ENCODE measurements around the gene IL11RA.
A peak's percentile ranks its signal among the peaks of the same experiment; 100 is the strongest.

IL11RA gene

GRCh38 chr9:34647084-34647403 is 4.9 kb upstream of the IL11RA start:
- Histone ChIP-seq H3K9ac (ENCODE audit: low read length) (peak overlapping the region; percentile 92), H3K9me3 (ENCODE audit: control insufficient read depth, low read length) (no peaks in the 10 kb centered on the region), H3K4me1 (ENCODE audit: control insufficient read depth, insufficient read depth, low read length) (peaks cover 45% of the 10 kb centered on the region), H3K36me3 (ENCODE audit: control insufficient read depth, insufficient read depth, low read length, severe bottlenecking) (peaks cover 15% of the 10 kb centered on the region), H3K27me3 (replicated peaks; ENCODE audit: control insufficient read depth, insufficient read depth, low read length) (no peaks in the 10 kb centered on the region), H3K4me3 (ENCODE audit: low read length) (peak overlapping the region; percentile 88)
- DNase-seq (ENCODE audit: low read depth) = no peak

GRCh38 chr9:34647651-34648050 is 4.3 kb upstream of the IL11RA start:
- no peak for DNase-seq (ENCODE audit: low read depth)
- Histone ChIP-seq H3K9ac (ENCODE audit: low read length) (peak overlapping the region; percentile 92), H3K36me3 (ENCODE audit: control insufficient read depth, insufficient read depth, low read length, severe bottlenecking) (peaks cover 15% of the 10 kb centered on the region), H3K4me1 (ENCODE audit: control insufficient read depth, insufficient read depth, low read length) (peaks cover 51% of the 10 kb centered on the region), H3K4me3 (ENCODE audit: low read length) (peak overlapping the region; percentile 88), H3K9me3 (ENCODE audit: control insufficient read depth, low read length) (no peaks in the 10 kb centered on the region), H3K27me3 (replicated peaks; ENCODE audit: control insufficient read depth, insufficient read depth, low read length) (no peaks in the 10 kb centered on the region)

- peaks cover 62% of the 10 kb centered on the region for H3K4me1 ChIP-seq (ENCODE audit: control insufficient read depth, insufficient read depth, low read length)
- H3K9ac ChIP-seq (ENCODE audit: low read length) = no peak overlapping the region
- no peak for DNase-seq (ENCODE audit: low read depth)
Measured at GRCh38 chr9:34648673-34649072, 3.3 kb upstream of the IL11RA start.

GRCh38 chr9:34650816-34651215 is 1.2 kb upstream of the IL11RA start:
- Histone ChIP-seq H3K4me3 (ENCODE audit: low read length) (peak overlapping the region; percentile 81), H3K9ac (ENCODE audit: low read length) (no peak overlapping the region), H3K4me1 (ENCODE audit: control insufficient read depth, insufficient read depth, low read length) (peaks cover 70% of the 10 kb centered on the region), H3K27me3 (replicated peaks; ENCODE audit: control insufficient read depth, insufficient read depth, low read length) (no peaks in the 10 kb centered on the region), H3K9me3 (ENCODE audit: control insufficient read depth, low read length) (no peaks in the 10 kb centered on the region), H3K36me3 (ENCODE audit: control insufficient read depth, insufficient read depth, low read length, severe bottlenecking) (peaks cover 15% of the 10 kb centered on the region)
- DNase-seq (ENCODE audit: low read depth) = peak; percentile 20

More at GRCh38 chr9:34648673-34649072, 3.3 kb upstream of the IL11RA start:
- Histone ChIP-seq H3K4me3 (ENCODE audit: low read length) (no peak overlapping the region), H3K27me3 (replicated peaks; ENCODE audit: control insufficient read depth, insufficient read depth, low read length) (no peaks in the 10 kb centered on the region), H3K36me3 (ENCODE audit: control insufficient read depth, insufficient read depth, low read length, severe bottlenecking) (peaks cover 15% of the 10 kb centered on the region), H3K9me3 (ENCODE audit: control insufficient read depth, low read length) (no peaks in the 10 kb centered on the region)

GRCh38 chr9:34651321-34651720 is 664 bp upstream of the IL11RA start:
- peaks cover 15% of the 10 kb centered on the region for H3K36me3 ChIP-seq (ENCODE audit: control insufficient read depth, insufficient read depth, low read length, severe bottlenecking)
- peak; percentile 52 for DNase-seq (ENCODE audit: low read depth)
- H3K4me3 ChIP-seq (ENCODE audit: low read length) = peak overlapping the region; percentile 81
- peak overlapping the region; percentile 85 for H3K9ac ChIP-seq (ENCODE audit: low read length)
- H3K4me1 ChIP-seq (ENCODE audit: control insufficient read depth, insufficient read depth, low read length) = peaks cover 65% of the 10 kb centered on the region
- no peaks in the 10 kb centered on the region for H3K27me3 ChIP-seq (replicated peaks; ENCODE audit: control insufficient read depth, insufficient read depth, low read length)
- H3K9me3 ChIP-seq (ENCODE audit: control insufficient read depth, low read length) = no peaks in the 10 kb centered on the region

- Histone ChIP-seq H3K4me3 (ENCODE audit: low read length) (peak overlapping the region; percentile 81), H3K27me3 (replicated peaks; ENCODE audit: control insufficient read depth, insufficient read depth, low read length) (no peaks in the 10 kb centered on the region), H3K36me3 (ENCODE audit: control insufficient read depth, insufficient read depth, low read length, severe bottlenecking) (peaks cover 15% of the 10 kb centered on the region), H3K9ac (ENCODE audit: low read length) (peak overlapping the region; percentile 85), H3K9me3 (ENCODE audit: control insufficient read depth, low read length) (no peaks in the 10 kb centered on the region), H3K4me1 (ENCODE audit: control insufficient read depth, insufficient read depth, low read length) (peaks cover 53% of the 10 kb centered on the region)
- peak; percentile 40 for DNase-seq (ENCODE audit: low read depth)
Measured at GRCh38 chr9:34652602-34653000, 616 bp downstream of the IL11RA start.

GRCh38 chr9:34653151-34654072 is 1.4 kb downstream of the IL11RA start:
- Histone ChIP-seq H3K4me3 (ENCODE audit: low read length) (peak overlapping the region; percentile 81), H3K36me3 (ENCODE audit: control insufficient read depth, insufficient read depth, low read length, severe bottlenecking) (peaks cover 14% of the 10 kb centered on the region), H3K27me3 (replicated peaks; ENCODE audit: control insufficient read depth, insufficient read depth, low read length) (no peaks in the 10 kb centered on the region), H3K4me1 (ENCODE audit: control insufficient read depth, insufficient read depth, low read length) (peaks cover 48% of the 10 kb centered on the region), H3K9ac (ENCODE audit: low read length) (peak overlapping the region; percentile 85), H3K9me3 (ENCODE audit: control insufficient read depth, low read length) (no peaks in the 10 kb centered on the region)
- peak; percentile 67 for DNase-seq (ENCODE audit: low read depth)

- DNase-seq (ENCODE audit: low read depth) = peak; percentile 91
- peak overlapping the region; percentile 53 for H3K4me3 ChIP-seq (ENCODE audit: low read length)
- H3K9ac ChIP-seq (ENCODE audit: low read length) = peak overlapping the region; percentile 66
- H3K27me3 ChIP-seq (replicated peaks; ENCODE audit: control insufficient read depth, insufficient read depth, low read length) = no peaks in the 10 kb centered on the region
- peaks cover 48% of the 10 kb centered on the region for H3K4me1 ChIP-seq (ENCODE audit: control insufficient read depth, insufficient read depth, low read length)
- peaks cover 5% of the 10 kb centered on the region for H3K36me3 ChIP-seq (ENCODE audit: control insufficient read depth, insufficient read depth, low read length, severe bottlenecking)
- no peaks in the 10 kb centered on the region for H3K9me3 ChIP-seq (ENCODE audit: control insufficient read depth, low read length)
Measured at GRCh38 chr9:34654323-34655051, 2.5 kb downstream of the IL11RA start.

GRCh38 chr9:34655394-34655793 is 3.4 kb downstream of the IL11RA start:
- Histone ChIP-seq H3K4me1 (ENCODE audit: control insufficient read depth, insufficient read depth, low read length) (peaks cover 48% of the 10 kb centered on the region), H3K4me3 (ENCODE audit: low read length) (no peak overlapping the region), H3K27me3 (replicated peaks; ENCODE audit: control insufficient read depth, insufficient read depth, low read length) (no peaks in the 10 kb centered on the region), H3K36me3 (ENCODE audit: control insufficient read depth, insufficient read depth, low read length, severe bottlenecking) (peaks cover 9% of the 10 kb centered on the region), H3K9me3 (ENCODE audit: control insufficient read depth, low read length) (no peaks in the 10 kb centered on the region), H3K9ac (ENCODE audit: low read length) (peak overlapping the region; percentile 65)
- no peak for DNase-seq (ENCODE audit: low read depth)

- H3K4me3 ChIP-seq (ENCODE audit: low read length) = no peak overlapping the region
- peaks cover 12% of the 10 kb centered on the region for H3K36me3 ChIP-seq (ENCODE audit: control insufficient read depth, insufficient read depth, low read length, severe bottlenecking)
- no peaks in the 10 kb centered on the region for H3K9me3 ChIP-seq (ENCODE audit: control insufficient read depth, low read length)
- no peak for DNase-seq (ENCODE audit: low read depth)
- peaks cover 34% of the 10 kb centered on the region for H3K4me1 ChIP-seq (ENCODE audit: control insufficient read depth, insufficient read depth, low read length)
- no peaks in the 10 kb centered on the region for H3K27me3 ChIP-seq (replicated peaks; ENCODE audit: control insufficient read depth, insufficient read depth, low read length)
- no peak overlapping the region for H3K9ac ChIP-seq (ENCODE audit: low read length)
Measured at GRCh38 chr9:34656992-34657391, 5.0 kb downstream of the IL11RA start.

GRCh38 chr9:34658461-34658860 is 6.5 kb downstream of the IL11RA start:
- no peak for DNase-seq (ENCODE audit: low read depth)
- Histone ChIP-seq H3K36me3 (ENCODE audit: control insufficient read depth, insufficient read depth, low read length, severe bottlenecking) (peaks cover 14% of the 10 kb centered on the region), H3K27me3 (replicated peaks; ENCODE audit: control insufficient read depth, insufficient read depth, low read length) (no peaks in the 10 kb centered on the region), H3K4me3 (ENCODE audit: low read length) (no peak overlapping the region), H3K9me3 (ENCODE audit: control insufficient read depth, low read length) (no peaks in the 10 kb centered on the region), H3K9ac (ENCODE audit: low read length) (no peak overlapping the region), H3K4me1 (ENCODE audit: control insufficient read depth, insufficient read depth, low read length) (peaks cover 20% of the 10 kb centered on the region)
